Neural cell (in vitro differentiated cells): ENCODE results near the gene DDC.

ENCODE experiments used
- CTCF ChIP-seq: fragments of 450-650 bp; IDR thresholded peaks from 2 replicates; pipeline ENCODE4 v1.5.1; 2014; ENCODE audit warnings: antibody characterized with exemption, mild to moderate bottlenecking, moderate library complexity; ENCODE audit not compliant: poor library complexity, severe bottlenecking
- EP300 ChIP-seq: fragments of 450-650 bp; conservative IDR thresholded peaks from 2 replicates; pipeline ENCODE4 v1.6.1; 2014; ENCODE audit warnings: antibody characterized with exemption, mild to moderate bottlenecking, moderate library complexity; ENCODE audit not compliant: poor library complexity, severe bottlenecking
- REST ChIP-seq: IDR thresholded peaks from 2 replicates; pipeline ENCODE4 v1.6.1; 2012; ENCODE audit warnings: borderline replicate concordance

DNA sequence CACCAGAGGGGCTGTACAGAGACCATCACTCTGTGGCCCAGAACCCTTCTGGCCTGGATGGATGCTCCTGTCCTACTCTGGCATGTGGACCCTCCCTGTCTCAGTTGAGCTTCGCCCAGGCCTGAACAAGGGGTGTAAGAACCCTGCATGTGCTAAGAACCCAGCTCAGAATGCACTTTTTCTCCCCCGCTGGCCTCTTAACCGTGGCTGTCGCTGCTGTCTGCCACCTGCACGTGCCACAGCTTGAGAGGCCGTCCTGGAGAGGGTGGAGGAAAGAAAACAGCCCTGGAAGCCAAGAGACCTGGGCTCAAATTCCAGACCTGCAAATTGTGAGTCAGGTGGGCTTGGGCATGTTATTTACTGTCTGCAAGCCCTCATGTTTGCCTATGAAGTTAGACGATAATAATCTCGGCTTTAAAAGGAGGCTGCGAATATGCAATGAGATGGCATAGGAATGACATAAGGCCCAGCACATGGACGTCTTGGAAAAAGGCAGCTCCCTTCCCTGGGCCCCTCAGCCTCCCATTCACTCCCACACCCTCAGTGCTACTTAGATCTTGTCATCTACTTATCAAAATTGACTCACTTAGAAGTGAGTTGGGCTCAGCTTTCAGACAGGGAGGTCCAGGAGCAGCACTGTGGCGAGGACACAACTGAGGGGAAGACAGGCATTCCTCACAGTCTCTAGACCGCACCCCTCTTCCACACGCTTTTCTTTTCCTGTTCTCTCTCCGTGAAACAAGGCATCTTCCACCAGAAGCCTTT, 146.5 kb downstream of the DDC start:
- TF ChIP-seq CTCF = no peak
- TF ChIP-seq REST = no peak
- no peak for TF ChIP-seq EP300
